HG02798 (cell line): ENCODE measurements around the gene C18orf63.
"Not testable (repeated sequence)": the region's sequence is repeated elsewhere in the genome, so short reads cannot be mapped to it uniquely, and the experiment has no call there.

Experiments used
- ATAC-seq: cut with Tn5 transposase; IDR thresholded peaks from one replicate; pipeline ENCODE4 v1.9.1; 2021; ENCODE audit warnings: mild to moderate bottlenecking; ENCODE audit not compliant: unreplicated experiment, poor library complexity

Gene C18orf63

DNA sequence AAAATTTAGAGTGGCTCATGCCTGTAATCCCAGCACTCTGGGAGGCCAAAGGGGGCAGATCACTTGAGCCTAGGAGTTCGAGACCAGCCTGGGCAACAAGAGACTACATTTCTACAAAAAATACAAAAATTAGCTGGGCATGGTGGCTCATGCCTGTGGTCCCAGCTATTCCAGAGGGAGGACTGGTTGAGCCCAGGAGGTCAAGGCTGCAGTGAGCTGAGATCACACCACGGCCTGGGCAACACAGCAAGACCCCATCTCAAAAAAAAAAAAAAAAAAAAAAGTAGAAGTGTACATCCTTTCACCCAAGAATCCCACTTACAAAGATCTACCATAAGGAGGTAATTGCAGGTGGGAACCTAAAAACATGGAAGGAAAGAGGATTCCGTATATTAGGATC, 30.1 kb upstream of the C18orf63 start:
- ATAC-seq = not testable (repeated sequence)

DNA sequence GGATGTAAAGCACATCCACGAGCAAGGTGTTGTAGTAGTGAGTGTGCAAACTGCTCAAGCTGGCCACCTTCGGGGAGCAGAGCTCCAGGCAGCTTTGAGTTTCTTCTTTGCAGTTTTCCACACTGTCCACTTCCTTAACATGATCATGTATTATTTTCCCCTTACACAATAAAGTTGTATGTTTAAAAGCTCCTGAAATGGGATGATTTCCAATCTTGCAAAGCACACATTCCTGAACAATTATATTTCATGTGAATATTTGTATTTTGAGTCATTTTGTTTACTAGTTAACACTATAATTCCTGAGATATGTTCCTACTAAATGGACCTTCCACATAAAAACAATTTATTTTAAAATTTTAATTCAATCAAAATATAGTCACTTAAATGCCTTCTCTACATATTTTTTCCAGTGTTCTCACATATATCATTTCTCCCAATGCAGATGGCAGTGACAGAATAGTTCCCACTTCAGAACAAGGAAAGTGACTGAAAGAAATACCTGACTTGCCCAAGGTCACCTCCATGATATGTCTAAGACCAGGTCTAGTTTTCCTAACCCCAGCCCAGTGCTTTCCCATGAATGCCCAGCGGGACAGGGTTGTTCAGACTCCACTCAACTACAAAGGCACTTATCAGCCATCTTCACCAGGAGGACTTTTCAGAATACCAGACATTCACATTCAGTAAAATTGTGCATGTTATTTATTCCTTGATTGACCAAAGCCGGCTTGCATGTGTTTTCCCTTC, 29.4 kb upstream of the C18orf63 start:
- no peak for ATAC-seq

DNA sequence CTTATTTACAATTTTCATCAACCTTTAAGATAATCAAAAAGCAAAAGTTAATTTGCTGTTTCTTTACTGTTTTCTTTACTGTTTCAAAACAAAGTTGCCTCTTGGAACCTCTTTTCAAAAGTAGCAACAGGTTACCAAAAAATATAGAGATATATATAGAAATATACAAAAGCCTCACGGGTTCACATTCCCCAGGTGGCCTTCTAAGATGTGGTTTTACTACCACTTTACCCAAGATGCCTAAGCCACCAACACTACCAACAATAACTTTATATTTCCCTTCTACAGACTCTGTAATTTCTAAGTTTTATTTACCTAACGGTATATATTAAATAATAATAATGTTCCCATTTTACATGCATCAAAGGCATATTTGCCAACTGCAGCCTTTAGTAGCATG, 28.8 kb upstream of the C18orf63 start:
- no peak for ATAC-seq

DNA sequence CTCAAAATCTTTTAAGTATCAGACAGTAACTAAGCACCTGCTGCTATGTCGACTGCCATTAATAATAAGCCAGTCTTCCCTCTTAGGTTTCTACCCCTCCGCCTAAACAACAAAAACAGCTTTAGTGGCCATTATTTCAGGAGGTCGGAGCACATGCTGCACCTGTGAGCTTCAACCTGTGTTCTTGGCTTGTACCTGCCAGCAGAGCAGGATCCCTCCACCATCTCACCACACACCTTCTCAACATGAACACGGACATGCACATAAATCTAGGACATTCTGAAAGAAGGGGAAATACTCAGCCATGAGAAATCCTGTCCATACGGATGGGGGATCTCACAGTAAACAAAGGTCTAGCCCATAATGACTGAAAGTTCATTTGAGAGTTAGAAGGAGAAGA, 27.6 kb upstream of the C18orf63 start:
- no peak for ATAC-seq

DNA sequence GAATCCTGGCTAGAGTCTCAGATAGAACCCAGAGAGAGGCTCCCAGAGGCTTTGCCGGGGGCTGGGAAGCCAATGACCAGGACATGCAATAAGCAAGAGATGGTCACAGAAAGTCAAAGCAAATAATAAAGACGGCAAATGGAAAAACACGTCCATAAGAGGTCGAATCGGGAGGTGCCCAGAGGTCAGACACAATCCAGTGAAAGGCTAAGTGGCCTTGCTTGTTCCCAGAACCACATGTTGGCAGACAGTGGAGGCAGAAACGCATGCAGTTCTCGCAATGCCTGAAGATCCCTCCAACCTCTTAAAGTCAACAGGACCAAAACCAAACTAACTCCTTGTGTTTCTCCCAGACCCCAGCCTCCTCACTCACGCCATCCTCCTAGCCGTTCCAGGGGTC, 26.9 kb upstream of the C18orf63 start:
- no peak for ATAC-seq

DNA sequence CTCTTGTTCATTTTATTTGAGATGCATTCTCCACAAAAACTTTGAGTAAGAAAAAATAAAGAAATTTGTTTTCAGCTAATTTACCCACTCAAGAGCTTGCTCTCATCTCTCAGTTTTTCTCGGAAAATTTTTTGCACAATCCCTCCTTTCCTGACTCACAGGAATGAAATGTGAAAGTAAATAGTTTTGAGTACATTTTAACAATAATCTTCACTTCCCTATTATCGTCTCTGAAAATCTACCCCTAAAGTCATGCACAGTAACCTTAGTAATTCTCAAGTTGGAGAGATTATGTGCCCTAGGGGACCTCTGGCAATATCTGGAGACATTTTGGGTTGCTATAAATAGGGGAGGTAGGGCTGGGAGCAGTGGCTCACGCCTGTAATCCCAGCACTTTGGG, 26.5 kb upstream of the C18orf63 start:
- no peak for ATAC-seq

DNA sequence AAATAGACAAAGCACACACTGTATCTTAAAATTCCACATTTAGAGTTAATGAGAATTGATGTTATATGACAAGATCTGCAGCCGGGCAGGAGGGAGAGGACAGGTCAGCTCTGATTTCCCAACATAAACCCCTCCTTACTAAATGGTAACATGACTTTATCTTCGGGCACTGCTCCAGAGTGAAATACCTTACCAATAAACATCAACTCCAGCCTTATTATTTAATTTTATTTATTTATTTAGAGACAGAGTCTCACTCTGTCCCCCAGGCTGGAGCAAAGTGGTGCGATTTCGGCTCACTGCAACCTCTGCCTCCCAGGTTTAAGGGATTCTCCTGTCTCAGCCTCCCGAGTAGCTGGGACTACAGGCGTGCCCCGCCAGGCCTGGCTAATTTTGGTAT, 25.6 kb upstream of the C18orf63 start:
- no peak for ATAC-seq

DNA sequence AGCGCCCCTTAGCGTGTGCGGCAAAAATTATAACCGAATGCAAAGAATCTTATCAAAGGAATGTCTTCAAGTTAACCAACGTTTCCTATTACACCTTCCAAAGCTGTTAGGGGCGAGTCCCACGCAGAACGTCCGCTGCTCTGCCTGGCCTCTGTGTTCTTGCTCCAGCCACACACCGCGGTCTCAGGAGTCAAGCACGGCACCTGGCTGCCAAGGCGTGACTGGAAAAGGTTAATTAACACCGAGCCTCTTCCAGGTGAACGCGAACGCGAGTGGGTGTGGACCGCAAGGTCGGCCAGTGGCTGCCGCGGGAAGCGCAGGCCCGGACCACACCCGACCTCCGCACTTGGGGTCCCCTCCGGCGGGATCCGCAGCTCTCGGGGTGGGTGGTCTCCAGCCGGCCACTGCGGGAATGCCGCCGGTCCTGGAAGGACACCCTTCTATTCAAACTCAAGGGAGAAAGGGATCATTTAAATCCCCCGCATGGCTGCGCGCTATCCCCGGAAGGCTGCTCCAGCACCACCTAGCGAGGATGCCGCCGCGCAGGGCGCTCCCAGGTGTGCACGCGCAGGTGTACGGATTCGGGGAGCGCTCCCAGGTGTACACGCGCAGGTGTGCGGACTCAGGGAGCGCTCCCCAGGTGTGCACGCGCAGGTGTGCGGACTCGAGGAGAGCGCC, 24.7 kb upstream of the C18orf63 start:
- ATAC-seq = no peak

DNA sequence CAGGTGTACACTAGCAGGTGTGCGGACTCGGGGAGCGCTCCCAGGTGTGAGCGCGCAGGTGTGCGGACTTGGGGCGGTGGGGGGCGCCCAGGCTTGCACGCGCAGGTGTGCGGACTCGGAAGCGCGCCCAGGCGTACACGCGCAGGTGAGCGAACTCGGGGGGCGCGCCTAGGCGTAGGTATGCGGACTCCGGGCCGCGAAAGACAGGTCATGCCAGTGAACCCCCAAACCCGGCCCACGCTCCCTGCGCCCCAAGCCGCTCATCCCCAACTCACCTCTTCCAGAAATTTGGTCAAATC, 24.2 kb upstream of the C18orf63 start:
- ATAC-seq = no peak

DNA sequence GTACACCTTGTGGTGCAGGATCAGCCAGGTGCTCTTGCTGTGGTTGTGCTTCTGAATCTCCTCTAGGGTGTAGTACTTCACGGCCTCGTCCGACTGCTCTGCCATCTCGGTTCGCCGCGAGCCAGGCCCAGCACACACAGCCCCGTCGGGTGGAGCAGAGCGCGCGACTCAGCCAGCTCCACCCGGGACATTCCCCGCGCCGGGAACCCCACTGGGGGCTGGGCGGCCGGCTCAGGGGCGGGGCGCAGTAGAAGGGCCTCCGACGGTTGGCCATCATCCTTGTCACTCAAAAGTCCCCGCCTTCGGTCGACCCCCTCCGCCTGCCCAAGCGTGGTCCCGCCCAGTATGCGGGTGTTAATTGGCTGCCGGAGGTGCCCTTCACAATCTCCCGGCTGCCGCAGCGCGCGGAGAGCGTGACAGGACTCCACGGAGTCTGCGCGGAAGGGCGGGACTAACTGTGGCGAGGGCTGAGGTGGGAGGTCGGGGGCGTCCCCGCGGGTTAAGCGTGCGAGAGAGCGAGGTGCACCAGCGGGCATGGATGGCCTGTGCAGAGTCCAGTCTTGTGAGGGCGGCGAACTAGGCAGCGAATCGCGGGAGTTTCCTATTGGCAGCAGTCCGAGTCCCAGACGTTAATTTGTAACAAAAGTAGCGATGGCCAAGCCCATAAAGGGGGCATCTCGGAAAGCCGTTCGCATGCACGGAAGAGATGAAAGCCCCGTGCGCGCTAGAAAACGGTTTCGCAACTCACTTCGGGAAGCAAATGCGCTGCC, 23.7 kb upstream of the C18orf63 start, which contains the start of gene CYB5A:
Gene CYB5A (minus strand): TSS at position 193 of the 770 bp plus-strand sequence. CDS start 88 bp downstream, at position 105.
- ATAC-seq = peak; percentile 99

DNA sequence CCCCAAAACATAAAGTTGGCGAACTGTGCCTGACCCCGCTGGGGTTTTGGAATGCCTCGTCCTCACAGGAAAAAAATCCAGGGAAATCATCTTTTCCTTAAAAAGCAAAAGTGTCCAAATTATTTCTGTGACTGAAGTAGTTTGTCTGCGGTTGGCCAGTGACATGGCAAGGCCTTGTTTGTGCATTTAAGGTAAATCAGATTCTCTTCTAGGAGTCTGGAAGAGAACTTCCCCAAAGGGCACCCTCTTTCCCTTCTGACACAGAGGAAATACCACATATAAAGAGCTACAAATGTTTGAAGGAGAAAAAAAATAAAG, 23.1 kb upstream of the C18orf63 start:
- ATAC-seq = no peak

DNA sequence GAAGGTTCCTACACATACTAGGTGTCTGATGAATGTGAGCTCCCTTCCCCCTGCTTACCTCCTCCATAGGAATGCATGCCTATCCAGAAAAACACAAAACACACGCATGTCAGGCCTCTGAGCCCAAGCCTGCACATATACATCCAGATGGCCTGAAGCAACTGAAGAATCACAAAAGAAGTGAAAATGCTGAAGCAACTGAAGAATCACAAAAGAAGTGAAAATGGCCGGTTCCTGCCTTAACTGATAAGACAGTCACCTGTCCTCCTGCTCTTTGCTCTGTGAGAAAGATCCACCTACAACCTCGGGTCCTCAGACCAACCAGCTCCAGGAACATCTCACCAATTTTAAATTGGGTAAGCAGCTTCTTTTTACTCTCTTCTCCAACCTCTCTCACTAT, 22.7 kb upstream of the C18orf63 start:
- not testable (repeated sequence) for ATAC-seq

DNA sequence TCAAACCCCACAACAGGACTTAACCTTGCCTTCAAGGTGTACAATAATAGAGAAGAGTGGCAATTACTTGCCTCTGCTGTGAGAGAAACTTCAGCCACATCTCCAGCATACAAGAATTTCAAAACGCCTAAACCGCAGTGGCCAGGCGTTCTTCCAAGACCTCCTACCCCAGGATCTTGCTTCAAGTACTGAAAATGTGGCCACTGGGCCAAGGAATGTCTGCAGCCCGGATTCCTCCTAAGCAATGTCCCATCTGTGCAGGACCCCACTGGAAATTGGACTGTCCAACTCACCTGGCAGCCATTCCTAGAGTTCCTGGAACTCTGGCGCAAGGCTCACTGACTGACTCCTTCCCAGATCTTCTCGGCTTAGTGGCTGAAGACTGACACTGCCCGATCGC, 21.1 kb upstream of the C18orf63 start:
- no peak for ATAC-seq

DNA sequence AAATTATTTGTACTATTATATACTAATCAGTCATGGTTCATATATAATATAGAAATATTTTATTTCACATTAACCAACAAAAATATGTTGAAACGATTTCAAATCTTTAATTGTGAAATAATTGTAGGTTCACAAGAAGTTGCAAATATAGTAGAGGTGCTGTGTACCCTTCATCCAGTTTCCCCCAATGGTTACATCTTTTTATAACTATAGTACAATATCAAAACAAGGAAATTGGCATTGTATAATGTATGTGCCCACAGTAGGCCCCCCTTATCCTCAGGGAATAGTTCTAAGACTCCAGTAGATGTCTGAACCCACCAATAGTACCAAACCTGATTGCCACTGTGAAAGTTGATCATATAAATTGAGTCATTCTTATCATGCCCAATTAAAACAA, 16.5 kb upstream of the C18orf63 start:
- no peak for ATAC-seq

DNA sequence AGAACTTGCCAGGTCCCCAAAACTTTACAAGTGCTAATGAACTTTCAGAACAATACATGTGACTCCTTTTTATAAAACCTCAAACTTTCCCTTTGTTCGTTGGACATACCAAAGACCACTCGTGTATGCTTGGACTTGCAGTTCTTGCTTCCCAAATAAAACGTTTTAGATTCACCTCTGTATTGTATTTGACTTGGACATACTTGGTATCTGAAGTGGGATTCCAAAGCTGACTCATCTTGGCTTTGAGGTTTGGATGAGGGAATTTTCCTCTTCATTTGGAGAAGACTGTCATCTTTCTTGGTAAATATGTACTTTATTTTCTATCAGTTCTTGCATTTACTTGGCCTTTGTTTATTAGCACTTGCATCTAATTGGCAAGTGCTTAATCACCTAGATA, 15.9 kb upstream of the C18orf63 start:
- no peak for ATAC-seq

DNA sequence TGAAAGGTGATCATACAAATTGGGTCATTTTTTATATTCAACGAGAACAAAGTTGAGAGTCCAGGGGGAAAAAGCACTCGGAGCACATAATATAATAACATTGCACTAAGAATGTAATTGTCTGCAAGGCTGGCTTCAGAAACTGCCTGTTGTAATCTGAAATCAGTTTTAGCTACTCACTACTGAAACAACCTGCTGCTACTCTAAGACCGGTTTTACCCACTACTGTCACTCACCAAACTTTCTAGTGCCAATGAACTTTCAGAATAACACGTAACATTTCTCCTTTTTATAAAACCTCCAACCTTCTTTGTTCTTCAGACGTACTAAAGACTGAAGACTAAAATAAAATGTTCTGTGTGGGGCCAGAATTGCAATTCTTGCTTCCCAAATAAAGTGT, 12.3 kb upstream of the C18orf63 start:
- no peak for ATAC-seq

DNA sequence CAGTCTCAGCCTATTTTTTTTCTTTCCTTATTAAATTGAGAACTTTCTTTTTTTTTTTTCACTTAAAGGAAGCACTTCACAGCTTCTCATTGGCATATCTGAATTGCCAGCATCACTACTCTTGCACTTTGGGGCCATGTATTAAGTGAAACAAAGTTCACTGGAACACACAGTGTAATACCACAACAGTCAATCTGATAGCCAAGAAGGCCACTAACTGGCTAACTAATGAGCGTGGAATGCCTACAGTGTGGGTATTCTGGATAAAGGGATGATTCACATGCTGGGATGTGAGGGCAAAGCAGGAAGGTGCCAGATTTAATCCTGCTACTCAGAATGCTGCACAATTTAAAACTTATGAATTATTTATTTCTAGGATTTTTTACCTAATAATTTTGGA, 11.7 kb upstream of the C18orf63 start:
- no peak for ATAC-seq

DNA sequence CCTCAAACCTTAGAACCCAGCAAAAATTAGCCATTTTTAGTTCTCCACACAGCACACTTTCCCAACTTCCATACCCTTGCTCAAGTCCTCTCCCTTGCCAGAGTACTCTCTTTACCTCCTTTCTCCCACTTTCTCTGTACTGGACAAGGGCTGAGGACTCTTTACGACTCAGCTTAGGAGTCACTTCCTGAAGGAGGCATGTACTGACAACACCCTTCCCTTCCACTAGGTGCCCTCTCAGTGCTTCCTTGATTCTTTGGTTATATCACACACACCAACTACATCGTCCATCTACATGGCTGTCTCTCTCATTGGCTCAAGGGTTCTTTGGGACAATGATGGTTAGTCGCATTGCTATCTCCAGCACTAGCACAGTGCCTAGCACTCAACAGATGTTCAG, 5.2 kb upstream of the C18orf63 start:
- ATAC-seq = no peak

DNA sequence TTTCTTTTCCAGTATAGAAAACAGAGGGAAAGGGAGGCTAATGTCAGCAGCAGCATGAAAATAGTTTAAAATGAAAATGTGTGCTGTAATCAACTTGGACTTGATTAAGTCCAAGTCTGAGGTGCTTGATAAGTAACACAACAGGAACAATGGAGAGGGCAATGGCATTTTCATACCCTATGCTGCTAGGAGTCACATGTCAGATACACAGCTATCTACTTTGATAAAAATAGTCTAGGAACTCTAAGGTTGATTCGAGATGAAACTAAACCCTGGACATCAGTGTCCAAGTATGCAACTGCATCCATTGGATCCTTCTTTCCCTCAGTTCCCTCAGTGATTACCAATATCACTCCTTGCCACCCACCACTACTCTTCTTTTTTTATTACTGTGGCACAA, 4.6 kb upstream of the C18orf63 start:
- no peak for ATAC-seq

DNA sequence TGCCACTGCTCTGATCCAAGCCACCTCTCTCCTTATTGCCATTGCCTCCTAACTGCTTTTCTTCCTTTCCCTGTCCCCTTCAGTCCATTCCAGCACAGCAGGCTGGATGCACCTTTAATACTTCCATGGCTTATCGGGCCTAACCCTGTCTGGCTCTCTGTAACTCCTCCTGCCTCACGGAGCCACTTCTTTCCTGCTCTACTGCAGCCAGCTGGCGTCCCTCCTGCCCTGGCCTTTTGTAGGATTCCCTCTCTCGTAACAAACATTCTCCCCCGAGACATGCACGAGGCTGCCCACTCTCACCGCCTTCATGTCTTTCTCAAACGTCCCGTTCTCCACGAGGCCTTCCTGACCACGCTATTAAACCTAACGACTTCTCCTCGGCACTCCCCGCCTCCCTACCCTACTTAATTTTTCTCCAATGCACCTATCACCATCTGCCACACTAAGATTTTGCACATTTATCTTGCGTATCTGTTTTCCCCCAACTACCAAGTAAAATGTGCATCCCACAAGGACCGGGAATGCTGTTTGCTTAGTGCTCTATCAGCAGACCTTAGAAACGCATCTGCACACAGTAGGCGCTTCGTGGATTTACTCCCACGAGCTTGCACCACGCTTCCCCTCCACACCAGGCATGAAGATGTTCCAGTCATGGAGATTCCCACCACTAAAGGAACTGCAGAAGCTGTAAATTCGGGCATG, 728 bp upstream of the C18orf63 start:
- ATAC-seq = no peak
